PC-3 (cell line): Measurements from ENCODE around the gene FAXC. TPM values are rescaled to one million over a fixed set of nuclear protein-coding genes. Genes with fewer than 3 reads are reported as not detected.
"Not testable (repeated sequence)": the region's sequence is repeated elsewhere in the genome, so short reads cannot be mapped to it uniquely, and the experiment has no call there.

Experiments used
- ATAC-seq: fragments of 200-7000 bp; cut with Tn5 transposase; 2 replicates; pipeline ENCODE4 v1.9.1; 2020; ENCODE audit warnings: mild to moderate bottlenecking, moderate library complexity
- BruUV-seq: library from RNA; stranded (reverse); fragments of 400-500 nt; replicated peaks from 2 replicates; lab custom pipeline; 2021; lab: Mats Ljungman, UMichigan
- CTCF ChIA-PET: fragments of 300-600 bp; sonication (Branson Sonifier 250); formaldehyde crosslinking; loops from one replicate; lab custom pipeline; 2022; ENCODE audit warnings: antibody characterized with exemption; lab: Charles Lee
- POLR2A ChIA-PET: fragments of 300-600 bp; sonication (Branson Sonifier 250); formaldehyde crosslinking; loops from one replicate; lab custom pipeline; 2022; ENCODE audit warnings: antibody characterized with exemption; ENCODE audit not compliant: unreplicated experiment; lab: Charles Lee
- DNase-seq: peaks from one replicate; pipeline ENCODE4 v3.0.0-alpha.2; 2015
- H2AFZ ChIP-seq: fragments of 300-600 bp; sonication (generic); 2 replicates; pipeline ENCODE4 v1.6.0; 2016; ENCODE audit warnings: antibody characterized with exemption, low read length
- H3F3A ChIP-seq: fragments of 300-600 bp; sonication (generic); one replicate; pipeline ENCODE4 v1.6.0; 2017; ENCODE audit warnings: antibody characterized with exemption, low read length, control low read depth, mild to moderate bottlenecking; ENCODE audit not compliant: unreplicated experiment
- H3K27ac ChIP-seq: fragments of 300-600 bp; sonication (generic); 2 replicates; pipeline ENCODE4 v1.5.1; 2016; ENCODE audit warnings: mild to moderate bottlenecking, low read length
- H3K27me3 ChIP-seq: fragments of 300-600 bp; sonication (generic); 2 replicates; pipeline ENCODE4 v1.6.1; 2016; ENCODE audit warnings: low read length, mixed read lengths
- H3K36me3 ChIP-seq: fragments of 300-600 bp; sonication (generic); 2 replicates; pipeline ENCODE4 v1.6.1; 2016; ENCODE audit warnings: low read depth, mixed run types, low read length, mixed read lengths
- H3K4me1 ChIP-seq: fragments of 300-600 bp; sonication (generic); 2 replicates; pipeline ENCODE4 v1.5.1; 2016; ENCODE audit warnings: low read length; ENCODE audit not compliant: insufficient read depth
- H3K4me2 ChIP-seq: fragments of 300-600 bp; sonication (generic); 2 replicates; pipeline ENCODE4 v1.6.0; 2016; ENCODE audit warnings: low read length
- H3K4me3 ChIP-seq: fragments of 300-600 bp; sonication (generic); 2 replicates; pipeline ENCODE4 v1.5.1; 2016; ENCODE audit warnings: mild to moderate bottlenecking, low read length, mixed read lengths
- H3K79me2 ChIP-seq: fragments of 300-600 bp; sonication (generic); 2 replicates; pipeline ENCODE4 v1.6.1; 2017; ENCODE audit warnings: low read length, mixed read lengths
- H3K9ac ChIP-seq: fragments of 300-600 bp; sonication (generic); 2 replicates; pipeline ENCODE4 v1.6.0; 2016; ENCODE audit warnings: mild to moderate bottlenecking, low read length
- H3K9me2 ChIP-seq: fragments of 300-600 bp; sonication (generic); replicated peaks from 2 replicates; pipeline ENCODE4 v1.6.1; 2016; ENCODE audit warnings: mixed run types, low read length, mixed read lengths
- H3K9me3 ChIP-seq: fragments of 300-600 bp; sonication (generic); 2 replicates; pipeline ENCODE4 v1.6.1; 2016; ENCODE audit warnings: low read length, mixed read lengths
- H4K20me1 ChIP-seq: fragments of 300-600 bp; sonication (generic); 2 replicates; pipeline ENCODE4 v1.6.1; 2016; ENCODE audit warnings: low read length, mixed read lengths
- CTCF ChIP-seq: fragments of 300-600 bp; sonication (generic); conservative IDR thresholded peaks from 2 replicates; pipeline ENCODE4 v1.5.1; 2017; ENCODE audit warnings: antibody characterized with exemption, low read depth, mild to moderate bottlenecking, low read length
- EZH2 ChIP-seq: fragments of 300-600 bp; sonication (generic); IDR thresholded peaks from one replicate; pipeline ENCODE4 v1.6.1; 2017; ENCODE audit warnings: antibody characterized with exemption, mild to moderate bottlenecking, low read length; ENCODE audit not compliant: unreplicated experiment
- EZH2phosphoT487 ChIP-seq: fragments of 300-600 bp; sonication (generic); IDR thresholded peaks from 2 replicates; pipeline ENCODE4 v1.6.1; 2018; ENCODE audit warnings: mild to moderate bottlenecking, antibody characterized with exemption, low read length, borderline replicate concordance
- intact Hi-C: fragments of 100-400 bp; cut with micrococcal nuclease; formaldehyde crosslinking; loops from 2 replicates; pipeline ENCODE4 v1.9.0; 2023
- total RNA-seq: library from RNA; depleted of rRNA; stranded (reverse); fragments of >200 nt; gene quantifications from 2 replicates; pipeline ENCODE4 v1.2.3, GENCODE V29; 2014

FAXC gene
- total RNA-seq, 1 experiment from 2014 or later: 3.9 TPM

- POLR2A ChIA-PET: no interaction called here
- CTCF ChIA-PET: interaction anchor here (1.0 kb wide), 1 partner anchor 12 kb away, joined by 4 read pairs; no protein-coding TSS in a partner anchor
- peak; percentile 55 for DNase-seq
These were observed 7.5 kb downstream of the FAXC start for GRCh38 chr6:99341862-99342455.

GRCh38 chr6:99338188-99338587 lies 11.3 kb downstream of the FAXC start:
- Histone ChIP-seq H3K4me3 (no peak overlapping the region), H3F3A (no peaks in the 10 kb centered on the region), H3K9me3 (no peaks in the 10 kb centered on the region), H3K4me1 (peaks cover 16% of the 10 kb centered on the region), H3K27ac (no peak overlapping the region), H3K79me2 (no peaks in the 10 kb centered on the region), H3K36me3 (no peaks in the 10 kb centered on the region), H2AFZ (no peak overlapping the region), H3K4me2 (no peak overlapping the region), H3K27me3 (no peaks in the 10 kb centered on the region), H3K9me2 (no peaks in the 10 kb centered on the region), H3K9ac (no peak overlapping the region), H4K20me1 (no peaks in the 10 kb centered on the region)
- ATAC-seq (no peak), DNase-seq (no peak)
- CTCF ChIA-PET: no interaction called here
- intact Hi-C loops: no loop called here
- TF ChIP-seq EZH2phosphoT487 (no peak), EZH2 (no peak), CTCF (no peak)
- BruUV-seq: no TSS peak
- POLR2A ChIA-PET: no interaction called here

More at GRCh38 chr6:99341862-99342455, 7.5 kb downstream of the FAXC start:
- TF ChIP-seq EZH2: no peak
- no peak for TF ChIP-seq EZH2phosphoT487
- no peak for TF ChIP-seq CTCF
- Histone ChIP-seq H3K9ac (no peak overlapping the region), H3K79me2 (no peaks in the 10 kb centered on the region), H3K4me1 (peaks cover 34% of the 10 kb centered on the region), H3K9me2 (no peaks in the 10 kb centered on the region), H3K4me2 (peak overlapping the region; percentile 52), H3K4me3 (no peak overlapping the region), H3K27me3 (no peaks in the 10 kb centered on the region), H3K9me3 (no peaks in the 10 kb centered on the region), H3F3A (no peaks in the 10 kb centered on the region), H2AFZ (peak overlapping the region; percentile 54), H3K27ac (peak overlapping the region; percentile 50), H4K20me1 (no peaks in the 10 kb centered on the region), H3K36me3 (no peaks in the 10 kb centered on the region)
- BruUV-seq: no TSS peak
- intact Hi-C loops: no loop called here
- peak; percentile 92 for ATAC-seq

GRCh38 chr6:99335298-99335697 lies 14.2 kb downstream of the FAXC start:
- H3K36me3 ChIP-seq, ATAC-seq, H3F3A ChIP-seq, POLR2A ChIA-PET, DNase-seq, intact Hi-C loops, H4K20me1 ChIP-seq, H3K27me3 ChIP-seq, H3K4me2 ChIP-seq, H3K9me3 ChIP-seq, H3K4me1 ChIP-seq, H3K9ac ChIP-seq, BruUV-seq, H3K79me2 ChIP-seq, H2AFZ ChIP-seq, H3K27ac ChIP-seq, CTCF ChIA-PET, H3K9me2 ChIP-seq, H3K4me3 ChIP-seq: not testable (repeated sequence)
